ENCODE data around the gene C9orf85.

The C9orf85 gene

GRCh38 chr9:71911061-71911907 lies at the start of gene C9orf85, which contains the start of gene ABHD17B:
Gene C9orf85 (plus strand): TSS chr9:71911639. CDS start chr9:71911735, 96 bp downstream.
Gene ABHD17B (minus strand): TSS chr9:71911193. CDS start chr9:71875080, 36,113 bp downstream.
- Histone ChIP-seq H3K27ac (ENCODE audit: low read depth in 2 of 2, low read length in 2 of 2) (peak within 1 kb of the TSS; percentile 97 to 98), H3K9ac (ENCODE audit: low read depth in 1 of 2, low read length in 2 of 2) (peak within 1 kb of the TSS; percentile 93 to 98), H3K9me3 (ENCODE audit: control insufficient read depth in 2 of 2, low read length in 2 of 2) (no peaks in the 10 kb centered on the region), H3K4me1 (ENCODE audit: control insufficient read depth in 2 of 2, insufficient read depth in 2 of 2, low read length in 2 of 2) (peaks cover 19 to 21% of the 10 kb centered on the region in 2 donors), H3K36me3 (ENCODE audit: control insufficient read depth in 2 of 2, insufficient read depth in 2 of 2, low read length in 2 of 2) (no peaks in the 10 kb centered on the region), H3K4me3 (ENCODE audit: low read length in 2 of 2) (peak within 1 kb of the TSS; percentile 73 to 82), H3K27me3 (ENCODE audit: control insufficient read depth in 2 of 2, insufficient read depth in 2 of 2, low read length in 2 of 2) (no peaks in the 10 kb centered on the region)

GRCh38 chr9:71863631-71864030 lies 47.8 kb upstream of the C9orf85 start:
- Histone ChIP-seq H3K27me3 (ENCODE audit: control insufficient read depth in 2 of 2, insufficient read depth in 2 of 2, low read length in 2 of 2) (no peaks in the 10 kb centered on the region), H3K4me1 (ENCODE audit: control insufficient read depth in 2 of 2, insufficient read depth in 2 of 2, low read length in 2 of 2) (no peaks in the 10 kb centered on the region), H3K4me3 (ENCODE audit: low read length in 2 of 2) (no peak overlapping the region), H3K27ac (ENCODE audit: low read depth in 2 of 2, low read length in 2 of 2) (no peak overlapping the region), H3K36me3 (ENCODE audit: control insufficient read depth in 2 of 2, insufficient read depth in 2 of 2, low read length in 2 of 2) (peaks cover 4% of the 10 kb centered on the region in 2 donors), H3K9me3 (ENCODE audit: control insufficient read depth in 2 of 2, low read length in 2 of 2) (peaks cover 0 to 2% of the 10 kb centered on the region in 2 donors), H3K9ac (ENCODE audit: low read depth in 1 of 2, low read length in 2 of 2) (no peak overlapping the region)

- H3K27me3 ChIP-seq (ENCODE audit: control insufficient read depth in 2 of 2, insufficient read depth in 2 of 2, low read length in 2 of 2) = no peaks in the 10 kb centered on the region
These were observed 36.1 kb upstream of the C9orf85 start for GRCh38 chr9:71875345-71875744.

GRCh38 chr9:71876106-71876505 lies 35.3 kb upstream of the C9orf85 start:
- Histone ChIP-seq H3K9me3 (ENCODE audit: control insufficient read depth in 2 of 2, low read length in 2 of 2) (peaks cover 0 to 4% of the 10 kb centered on the region in 2 donors), H3K4me1 (ENCODE audit: control insufficient read depth in 2 of 2, insufficient read depth in 2 of 2, low read length in 2 of 2) (no peaks in the 10 kb centered on the region), H3K36me3 (ENCODE audit: control insufficient read depth in 2 of 2, insufficient read depth in 2 of 2, low read length in 2 of 2) (peaks cover 0 to 4% of the 10 kb centered on the region in 2 donors), H3K27ac (ENCODE audit: low read depth in 2 of 2, low read length in 2 of 2) (no peak overlapping the region), H3K4me3 (ENCODE audit: low read length in 2 of 2) (no peak overlapping the region), H3K27me3 (ENCODE audit: control insufficient read depth in 2 of 2, insufficient read depth in 2 of 2, low read length in 2 of 2) (no peaks in the 10 kb centered on the region), H3K9ac (ENCODE audit: low read depth in 1 of 2, low read length in 2 of 2) (no peak overlapping the region)

More at GRCh38 chr9:71875345-71875744, 36.1 kb upstream of the C9orf85 start:
- peaks cover 0 to 4% of the 10 kb centered on the region in 2 donors for H3K36me3 ChIP-seq (ENCODE audit: control insufficient read depth in 2 of 2, insufficient read depth in 2 of 2, low read length in 2 of 2)
- H3K9me3 ChIP-seq (ENCODE audit: control insufficient read depth in 2 of 2, low read length in 2 of 2) = peaks cover 0 to 4% of the 10 kb centered on the region in 2 donors
- no peak overlapping the region for H3K27ac ChIP-seq (ENCODE audit: low read depth in 2 of 2, low read length in 2 of 2)
- no peak overlapping the region for H3K9ac ChIP-seq (ENCODE audit: low read depth in 1 of 2, low read length in 2 of 2)
- H3K4me3 ChIP-seq (ENCODE audit: low read length in 2 of 2) = no peak overlapping the region
- H3K4me1 ChIP-seq (ENCODE audit: control insufficient read depth in 2 of 2, insufficient read depth in 2 of 2, low read length in 2 of 2) = no peaks in the 10 kb centered on the region

- Histone ChIP-seq H3K9ac (ENCODE audit: low read depth in 1 of 2, low read length in 2 of 2) (no peak overlapping the region), H3K27ac (ENCODE audit: low read depth in 2 of 2, low read length in 2 of 2) (no peak overlapping the region)
These were observed 34.6 kb upstream of the C9orf85 start for GRCh38 chr9:71876829-71877228.

GRCh38 chr9:71878327-71879274 lies 32.8 kb upstream of the C9orf85 start:
- Histone ChIP-seq H3K4me3 (ENCODE audit: low read length in 2 of 2) (no peak overlapping the region), H3K9ac (ENCODE audit: low read depth in 1 of 2, low read length in 2 of 2) (no peak overlapping the region), H3K4me1 (ENCODE audit: control insufficient read depth in 2 of 2, insufficient read depth in 2 of 2, low read length in 2 of 2) (no peaks in the 10 kb centered on the region), H3K36me3 (ENCODE audit: control insufficient read depth in 2 of 2, insufficient read depth in 2 of 2, low read length in 2 of 2) (peaks cover 0 to 4% of the 10 kb centered on the region in 2 donors), H3K27me3 (ENCODE audit: control insufficient read depth in 2 of 2, insufficient read depth in 2 of 2, low read length in 2 of 2) (no peaks in the 10 kb centered on the region), H3K9me3 (ENCODE audit: control insufficient read depth in 2 of 2, low read length in 2 of 2) (peaks cover 0 to 4% of the 10 kb centered on the region in 2 donors), H3K27ac (ENCODE audit: low read depth in 2 of 2, low read length in 2 of 2) (no peak overlapping the region)

More at GRCh38 chr9:71876829-71877228, 34.6 kb upstream of the C9orf85 start:
- Histone ChIP-seq H3K4me3 (ENCODE audit: low read length in 2 of 2) (no peak overlapping the region), H3K4me1 (ENCODE audit: control insufficient read depth in 2 of 2, insufficient read depth in 2 of 2, low read length in 2 of 2) (no peaks in the 10 kb centered on the region), H3K9me3 (ENCODE audit: control insufficient read depth in 2 of 2, low read length in 2 of 2) (peaks cover 0 to 4% of the 10 kb centered on the region in 2 donors), H3K27me3 (ENCODE audit: control insufficient read depth in 2 of 2, insufficient read depth in 2 of 2, low read length in 2 of 2) (no peaks in the 10 kb centered on the region), H3K36me3 (ENCODE audit: control insufficient read depth in 2 of 2, insufficient read depth in 2 of 2, low read length in 2 of 2) (peaks cover 0 to 4% of the 10 kb centered on the region in 2 donors)

- H3K9ac ChIP-seq (ENCODE audit: low read depth in 1 of 2, low read length in 2 of 2) = no peak overlapping the region
- no peak overlapping the region for H3K4me3 ChIP-seq (ENCODE audit: low read length in 2 of 2)
- no peaks in the 10 kb centered on the region for H3K4me1 ChIP-seq (ENCODE audit: control insufficient read depth in 2 of 2, insufficient read depth in 2 of 2, low read length in 2 of 2)
- peaks cover 0 to 1% of the 10 kb centered on the region in 2 donors for H3K36me3 ChIP-seq (ENCODE audit: control insufficient read depth in 2 of 2, insufficient read depth in 2 of 2, low read length in 2 of 2)
- peaks cover 4 to 6% of the 10 kb centered on the region in 2 donors for H3K9me3 ChIP-seq (ENCODE audit: control insufficient read depth in 2 of 2, low read length in 2 of 2)
- no peaks in the 10 kb centered on the region for H3K27me3 ChIP-seq (ENCODE audit: control insufficient read depth in 2 of 2, insufficient read depth in 2 of 2, low read length in 2 of 2)
- H3K27ac ChIP-seq (ENCODE audit: low read depth in 2 of 2, low read length in 2 of 2) = no peak overlapping the region
These were observed 31.7 kb upstream of the C9orf85 start for GRCh38 chr9:71879644-71880174.

- Histone ChIP-seq H3K9me3 (ENCODE audit: control insufficient read depth in 2 of 2, low read length in 2 of 2) (peaks cover 0 to 6% of the 10 kb centered on the region in 2 donors), H3K9ac (ENCODE audit: low read depth in 1 of 2, low read length in 2 of 2) (no peak overlapping the region), H3K36me3 (ENCODE audit: control insufficient read depth in 2 of 2, insufficient read depth in 2 of 2, low read length in 2 of 2) (no peaks in the 10 kb centered on the region), H3K4me1 (ENCODE audit: control insufficient read depth in 2 of 2, insufficient read depth in 2 of 2, low read length in 2 of 2) (no peaks in the 10 kb centered on the region), H3K4me3 (ENCODE audit: low read length in 2 of 2) (no peak overlapping the region), H3K27ac (ENCODE audit: low read depth in 2 of 2, low read length in 2 of 2) (no peak overlapping the region), H3K27me3 (ENCODE audit: control insufficient read depth in 2 of 2, insufficient read depth in 2 of 2, low read length in 2 of 2) (no peaks in the 10 kb centered on the region)
These were observed 27.4 kb upstream of the C9orf85 start for GRCh38 chr9:71884005-71884404.

- H3K9ac ChIP-seq (ENCODE audit: low read depth in 1 of 2, low read length in 2 of 2) = no peak overlapping the region
- H3K9me3 ChIP-seq (ENCODE audit: control insufficient read depth in 2 of 2, low read length in 2 of 2) = peaks cover 0 to 6% of the 10 kb centered on the region in 2 donors
- H3K27ac ChIP-seq (ENCODE audit: low read depth in 2 of 2, low read length in 2 of 2) = no peak overlapping the region
- H3K36me3 ChIP-seq (ENCODE audit: control insufficient read depth in 2 of 2, insufficient read depth in 2 of 2, low read length in 2 of 2) = no peaks in the 10 kb centered on the region
- H3K4me1 ChIP-seq (ENCODE audit: control insufficient read depth in 2 of 2, insufficient read depth in 2 of 2, low read length in 2 of 2) = no peaks in the 10 kb centered on the region
- no peaks in the 10 kb centered on the region for H3K27me3 ChIP-seq (ENCODE audit: control insufficient read depth in 2 of 2, insufficient read depth in 2 of 2, low read length in 2 of 2)
- H3K4me3 ChIP-seq (ENCODE audit: low read length in 2 of 2) = no peak overlapping the region
These were observed 26.0 kb upstream of the C9orf85 start for GRCh38 chr9:71885467-71885866.
